ENCODE measurements around the gene SLC5A11. TPM values are rescaled to one million over a fixed set of nuclear protein-coding genes. Genes with fewer than 3 reads are reported as not detected.

SLC5A11 gene
- total RNA-seq, 1 experiment from 2014 or later, result 0.47 TPM

GRCh38 chr16:24883714-24884151 lies 38.0 kb downstream of the SLC5A11 start:
- H2AFZ ChIP-seq (ENCODE audit: low read depth, low read length, poor library complexity, severe bottlenecking), result no peak overlapping the region
- no peaks in the 10 kb centered on the region for H3K4me1 ChIP-seq (ENCODE audit: control insufficient read depth in 1 of 2, insufficient read depth in 2 of 2, low read length in 2 of 2)
- no peak overlapping the region for H3K9ac ChIP-seq (ENCODE audit: low read length)
- RAD21 ChIA-PET (ENCODE audit: low non-redundant PET in 1 of 2, low total read pairs in 2 of 2, uncharacterized antibody in 2 of 2, unreplicated experiment in 2 of 2), result no interaction called here
- CTCF ChIA-PET, result interaction anchor here (1.9 kb wide), 1 partner anchor 23 kb away, joined by 6 read pairs; no protein-coding TSS in a partner anchor
- H3K27me3 ChIP-seq (ENCODE audit: insufficient read depth, low read length), result no peaks in the 10 kb centered on the region
- no peak overlapping the region for H3K27ac ChIP-seq (ENCODE audit: low read depth, low read length)
- no peaks in the 10 kb centered on the region for H3K36me3 ChIP-seq (ENCODE audit: control insufficient read depth in 1 of 2, insufficient read depth in 2 of 2, low read length in 2 of 2)
- TF ChIP-seq ZNF274 (IDR thresholded peaks at IDR 0.05; ENCODE audit: low read depth, low read length), result no peak
- no peaks in the 10 kb centered on the region for H3K9me3 ChIP-seq (ENCODE audit: control insufficient read depth in 1 of 2, insufficient read depth in 1 of 2, low read depth in 1 of 2, low read length in 2 of 2)
- no peaks in the 10 kb centered on the region for H4K20me1 ChIP-seq (ENCODE audit: insufficient read depth)
- ATAC-seq (no peak), DNase-seq (ENCODE audit: low read depth, low spot score) (no peak)
- POLR2A ChIA-PET, result no interaction called here
- H3K4me3 ChIP-seq (replicated peaks in 1 of 2; ENCODE audit: low read depth in 1 of 2, low read length in 2 of 2), result no peak overlapping the region
- no TSS peak for BruUV-seq (replicated peaks)
- H3K4me2 ChIP-seq (ENCODE audit: low read length), result no peak overlapping the region
- intact Hi-C loops (cut with micrococcal nuclease), result no loop called here
- no peaks in the 10 kb centered on the region for H3K9me2 ChIP-seq (ENCODE audit: insufficient read depth)
- no peaks in the 10 kb centered on the region for H3K79me2 ChIP-seq (ENCODE audit: insufficient read depth, low read length)

GRCh38 chr16:24887472-24887871 lies 41.7 kb downstream of the SLC5A11 start:
- TF ChIP-seq CEBPB (IDR thresholded peaks at IDR 0.05; ENCODE audit: low read depth) (no peak), SRF (IDR thresholded peaks at IDR 0.05; ENCODE audit: low read depth) (no peak), FOSL1 (IDR thresholded peaks at IDR 0.05; ENCODE audit: low read depth) (no peak), YY1 (IDR thresholded peaks at IDR 0.05; ENCODE audit: extremely low read depth, insufficient replicate concordance, low read depth, low read length) (no peak), SIN3A (IDR thresholded peaks at IDR 0.05; ENCODE audit: low read depth) (no peak), EZH2 (IDR thresholded peaks at IDR 0.05) (no peak), RAD21 (IDR thresholded peaks at IDR 0.05; ENCODE audit: low read depth) (no peak), ELF1 (IDR thresholded peaks at IDR 0.05; ENCODE audit: borderline replicate concordance, low read depth) (no peak), REST (IDR thresholded peaks at IDR 0.05; ENCODE audit: low read depth) (no peak), CBX3 (IDR thresholded peaks at IDR 0.05; ENCODE audit: low read depth) (no peak), TCF7L2 (IDR thresholded peaks at IDR 0.05; ENCODE audit: borderline replicate concordance, extremely low read depth, insufficient read depth, insufficient read length) (no peak), ZFX (IDR thresholded peaks at IDR 0.05) (no peak), EGR1 (IDR thresholded peaks at IDR 0.05; ENCODE audit: low read depth) (no peak), SP1 (IDR thresholded peaks at IDR 0.05; ENCODE audit: low read depth) (no peak)
- TF ChIP-seq, protein P1, sequence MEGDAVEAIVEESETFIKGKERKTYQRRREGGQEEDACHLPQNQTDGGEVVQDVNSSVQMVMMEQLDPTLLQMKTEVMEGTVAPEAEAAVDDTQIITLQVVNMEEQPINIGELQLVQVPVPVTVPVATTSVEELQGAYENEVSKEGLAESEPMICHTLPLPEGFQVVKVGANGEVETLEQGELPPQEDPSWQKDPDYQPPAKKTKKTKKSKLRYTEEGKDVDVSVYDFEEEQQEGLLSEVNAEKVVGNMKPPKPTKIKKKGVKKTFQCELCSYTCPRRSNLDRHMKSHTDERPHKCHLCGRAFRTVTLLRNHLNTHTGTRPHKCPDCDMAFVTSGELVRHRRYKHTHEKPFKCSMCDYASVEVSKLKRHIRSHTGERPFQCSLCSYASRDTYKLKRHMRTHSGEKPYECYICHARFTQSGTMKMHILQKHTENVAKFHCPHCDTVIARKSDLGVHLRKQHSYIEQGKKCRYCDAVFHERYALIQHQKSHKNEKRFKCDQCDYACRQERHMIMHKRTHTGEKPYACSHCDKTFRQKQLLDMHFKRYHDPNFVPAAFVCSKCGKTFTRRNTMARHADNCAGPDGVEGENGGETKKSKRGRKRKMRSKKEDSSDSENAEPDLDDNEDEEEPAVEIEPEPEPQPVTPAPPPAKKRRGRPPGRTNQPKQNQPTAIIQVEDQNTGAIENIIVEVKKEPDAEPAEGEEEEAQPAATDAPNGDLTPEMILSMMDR (IDR thresholded peaks at IDR 0.05 in 2 of 3, conservative IDR thresholded peaks at IDR 0.05 in 1 of 3; ENCODE audit: borderline replicate concordance in 1 of 3, insufficient read depth in 1 of 3, low read depth in 2 of 3, low read length in 2 of 3), result no peak
- Histone ChIP-seq H3K36me3 (ENCODE audit: control insufficient read depth in 1 of 2, insufficient read depth in 2 of 2, low read length in 2 of 2) (no peaks in the 10 kb centered on the region), H3K4me3 (replicated peaks in 1 of 2; ENCODE audit: low read depth in 1 of 2, low read length in 2 of 2) (no peak overlapping the region), H3K9me3 (ENCODE audit: control insufficient read depth in 1 of 2, insufficient read depth in 1 of 2, low read depth in 1 of 2, low read length in 2 of 2) (no peaks in the 10 kb centered on the region), H3K4me1 (ENCODE audit: control insufficient read depth in 1 of 2, insufficient read depth in 2 of 2, low read length in 2 of 2) (no peaks in the 10 kb centered on the region), H2AFZ (ENCODE audit: low read depth, low read length, poor library complexity, severe bottlenecking) (no peak overlapping the region), H3K9me2 (ENCODE audit: insufficient read depth) (no peaks in the 10 kb centered on the region), H3K27ac (ENCODE audit: low read depth, low read length) (no peak overlapping the region), H3K27me3 (ENCODE audit: insufficient read depth, low read length) (no peaks in the 10 kb centered on the region), H3K9ac (ENCODE audit: low read length) (no peak overlapping the region), H3K4me2 (ENCODE audit: low read length) (no peak overlapping the region), H4K20me1 (ENCODE audit: insufficient read depth) (no peaks in the 10 kb centered on the region), H3K79me2 (ENCODE audit: insufficient read depth, low read length) (no peaks in the 10 kb centered on the region)
- intact Hi-C loops (cut with micrococcal nuclease), result no loop called here
- RAD21 ChIA-PET (ENCODE audit: low non-redundant PET in 1 of 2, low total read pairs in 2 of 2, uncharacterized antibody in 2 of 2, unreplicated experiment in 2 of 2), result no interaction called here
- no peak for DNase-seq (ENCODE audit: low read depth, low spot score)
- POLR2A ChIA-PET, result no interaction called here
- ATAC-seq, result no peak
- CTCF ChIA-PET, result no interaction called here
- no TSS peak for BruUV-seq (replicated peaks)

Measured in HCT116 (cell line).